ENCODE data around the gene IL15RA. TPM values are rescaled to one million over a fixed set of nuclear protein-coding genes. Genes with fewer than 3 reads are reported as not detected.

The IL15RA gene
- total and polyA plus RNA-seq, 2 of the 8 experiments (the other 6 are each of a cell fraction or from before 2014, with no cell fraction given) = 1.3 to 1.4 TPM

GRCh38 chr10:5951721-5952407 lies 25.5 kb downstream of the IL15RA start:
- H3K23me2 ChIP-seq (ENCODE audit: low read depth, low read length) = no peaks in the 10 kb centered on the region
- no peak overlapping the region for H2AK5ac ChIP-seq (ENCODE audit: low read depth, low read length)
- TF ChIP-seq RAD21 (IDR thresholded peaks at IDR 0.05 in 1 of 2, conservative IDR thresholded peaks at IDR 0.05 in 1 of 2; ENCODE audit: low read depth in 2 of 2, low read length in 2 of 2) (no peak), GABPA (IDR thresholded peaks at IDR 0.05; ENCODE audit: borderline replicate concordance, insufficient read depth, low read length) (no peak), SIN3A (conservative IDR thresholded peaks at IDR 0.05 in 1 of 2, IDR thresholded peaks at IDR 0.05 in 1 of 2; ENCODE audit: low read depth in 1 of 2, low read length in 2 of 2) (no peak), MAFK (IDR thresholded peaks at IDR 0.05; ENCODE audit: low read depth, low read length) (no peak), TAF7 (optimal IDR thresholded peaks at IDR 0.05; ENCODE audit: borderline replicate concordance, low read depth, low read length) (no peak), EGR1 (IDR thresholded peaks at IDR 0.05; ENCODE audit: borderline replicate concordance, low read depth, low read length) (no peak), POLR2AphosphoS5 (IDR thresholded peaks at IDR 0.05; ENCODE audit: low read depth, low read length) (no peak), FOSL1 (IDR thresholded peaks at IDR 0.05; ENCODE audit: insufficient read depth, low read depth, low read length) (no peak), NANOG (IDR thresholded peaks at IDR 0.05; ENCODE audit: insufficient read depth, low read depth, low read length, poor library complexity, severe bottlenecking) (no peak), E2F6 (IDR thresholded peaks at IDR 0.05) (no peak)
- no peak overlapping the region for H3K4me3 ChIP-seq (ENCODE audit: extremely low read depth in 1 of 4, insufficient read depth in 2 of 4, low read depth in 3 of 4, low read length in 4 of 4)
- H3K14ac ChIP-seq (ENCODE audit: insufficient read length) = no peak overlapping the region
- ChIA-PET POLR2A (ENCODE audit: partially characterized antibody) (no interaction called here), CTCF (ENCODE audit: partially characterized antibody) (interaction anchor here (0.6 to 2.8 kb wide), 8 partner anchors 11 to 450 kb away, joined by 3 to 9 read pairs (median 3); no protein-coding TSS in a partner anchor)
- no peak overlapping the region for H3K23ac ChIP-seq (ENCODE audit: insufficient read length)
- no peak overlapping the region for H2BK12ac ChIP-seq (ENCODE audit: low read depth, low read length)
- H4K8ac ChIP-seq (ENCODE audit: extremely low read depth, insufficient read depth, low read length) = no peak overlapping the region
- no peaks in the 10 kb centered on the region for H3K79me1 ChIP-seq (ENCODE audit: low read depth, low read length)
- H3K9ac ChIP-seq (replicated peaks in 1 of 4; ENCODE audit: extremely low read depth in 1 of 4, low read depth in 3 of 4, low read length in 3 of 4) = no peak overlapping the region
- H3K27me3 ChIP-seq (replicated peaks in 1 of 4; ENCODE audit: control insufficient read depth in 3 of 4, extremely low read depth in 1 of 4, insufficient read depth in 3 of 4, low read length in 3 of 4) = no peaks in the 10 kb centered on the region
- no peak overlapping the region for H3K4ac ChIP-seq (replicated peaks; ENCODE audit: insufficient read length, low read depth, low read length)
- FAIRE-seq (no peak), DNase-seq (ENCODE audit: low read depth in 1 of 2, low spot score in 2 of 2) (no peak)
- H3K4me2 ChIP-seq (ENCODE audit: insufficient read depth in 1 of 2, low read depth in 2 of 2, low read length in 2 of 2) = no peak overlapping the region
- no peaks in the 10 kb centered on the region for H3K9me3 ChIP-seq (ENCODE audit: insufficient read depth in 2 of 2, low read depth in 1 of 2, low read length in 1 of 2)
- no peaks in the 10 kb centered on the region for H3K79me2 ChIP-seq (ENCODE audit: control insufficient read depth in 1 of 2, insufficient read depth in 2 of 2, low read length in 2 of 2)
- H2BK5ac ChIP-seq (ENCODE audit: low read depth, low read length) = no peak overlapping the region
- no peaks in the 10 kb centered on the region for H4K20me1 ChIP-seq (replicated peaks in 1 of 2; ENCODE audit: control insufficient read depth in 1 of 2, insufficient read depth in 2 of 2, low read length in 2 of 2)
- no peak overlapping the region for H2AFZ ChIP-seq (ENCODE audit: low read length)
- no peaks in the 10 kb centered on the region for H3K36me3 ChIP-seq (ENCODE audit: control insufficient read depth in 2 of 4, insufficient read depth in 4 of 4, low read length in 3 of 4)
- no peak overlapping the region for H4K5ac ChIP-seq (ENCODE audit: insufficient read length, low read depth, low read length)
- H2BK20ac ChIP-seq (ENCODE audit: low read length) = no peak overlapping the region
- H3K56ac ChIP-seq (replicated peaks; ENCODE audit: insufficient read length, low read depth, low read length) = no peak overlapping the region
- peaks cover 0 to 3% (median 0%) of the 10 kb centered on the region in 4 experiments; a peak in 3 of 7 replicates for H3K4me1 ChIP-seq (replicated peaks in 1 of 4; ENCODE audit: control insufficient read depth in 3 of 4, insufficient read depth in 4 of 4, low read length in 3 of 4)
- no peak overlapping the region for H3K27ac ChIP-seq (ENCODE audit: low read depth, low read length)
- no peak overlapping the region for H2BK15ac ChIP-seq (ENCODE audit: low read length)
- no peak overlapping the region for H3K18ac ChIP-seq (ENCODE audit: extremely low read depth, low read length)
- H2BK120ac ChIP-seq (replicated peaks; ENCODE audit: low read depth, low read length) = no peak overlapping the region
- H4K91ac ChIP-seq (replicated peaks; ENCODE audit: insufficient read length, low read length) = no peak overlapping the region
- WGBS, 2 experiments (ENCODE audit: extremely low coverage in 1 of 2, insufficient coverage in 1 of 2, insufficient read length in 1 of 2, insufficient replicate concordance in 2 of 2, low coverage in 1 of 2, low lambda C conversion rate in 2 of 2, missing lambda C conversion rate in 1 of 2) = 96% methylated on average over 6 of the region's 6 CpGs; no CpG with 5 or more reads in 1 of the 2 experiments
